NCI-H128 (cell line): ENCODE results near the gene CCL4.
"Not testable (repeated sequence)": the region's sequence is repeated elsewhere in the genome, so short reads cannot be mapped to it uniquely, and the experiment has no call there.

Experiments used
- DNase-seq: peaks from one replicate; lab custom pipeline; 2025; ENCODE audit not compliant: unreplicated experiment; lab: John Stamatoyannopoulos, UW

CCL4 gene

DNA sequence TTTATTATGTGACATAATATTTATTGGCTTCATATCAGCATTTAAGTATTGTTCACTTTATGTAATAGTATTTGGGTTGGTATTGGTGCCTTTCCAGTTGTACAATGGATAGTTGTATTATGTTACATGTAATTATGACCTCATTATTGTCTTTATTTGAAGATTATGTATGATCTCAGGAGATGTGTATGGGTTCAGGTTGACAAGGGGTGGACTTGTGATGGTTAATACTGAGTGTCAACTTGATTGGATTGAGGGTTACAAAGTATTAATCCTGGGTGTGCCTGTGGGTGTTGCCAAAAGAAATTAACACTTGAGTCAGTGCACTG is 12.0 kb downstream of the CCL4 start:
- not testable (repeated sequence) for DNase-seq

GRCh38 chr17:36117505-36118382 is 14.1 kb downstream of the CCL4 start:
- no peak for DNase-seq

DNA sequence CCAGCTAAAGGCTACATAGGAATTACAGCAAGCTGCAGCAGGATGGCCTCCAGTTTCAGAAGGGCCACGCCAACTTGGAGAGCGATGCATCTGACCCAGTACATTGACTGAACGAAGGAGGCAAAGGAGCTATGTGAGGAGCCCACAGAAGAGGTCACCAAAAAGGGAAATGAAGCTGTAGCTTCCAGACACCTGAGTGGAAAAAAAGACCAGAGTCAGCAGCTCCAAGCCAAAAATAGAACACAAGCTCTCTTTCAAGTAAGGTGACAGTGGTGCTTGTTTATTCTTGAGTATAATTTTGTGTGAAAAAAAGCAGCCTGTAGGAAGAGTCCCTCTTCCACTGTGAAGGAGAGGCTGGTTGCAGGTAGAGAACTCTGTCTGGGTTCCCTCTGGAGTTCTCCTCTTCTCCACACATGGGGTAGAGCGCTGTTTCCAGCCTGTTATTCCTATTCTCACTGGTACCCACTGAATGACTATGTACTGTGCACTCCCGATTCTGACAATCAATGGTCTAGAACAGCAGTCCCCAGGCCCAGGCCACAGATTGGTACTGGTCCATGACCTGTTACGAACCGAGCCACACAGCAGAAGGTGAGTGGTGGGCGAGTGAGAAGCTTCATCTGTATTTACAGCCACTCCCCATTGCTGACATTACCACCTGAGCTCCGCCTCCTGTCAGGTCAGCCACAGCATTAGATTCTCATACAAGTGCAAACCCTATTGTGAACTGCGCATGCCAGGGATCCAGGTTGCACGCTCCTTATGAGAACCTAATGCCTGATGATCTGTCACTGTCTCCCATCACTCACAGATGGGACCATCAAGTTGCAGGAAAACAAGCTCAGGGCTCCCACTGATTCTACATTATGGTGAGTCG is 15.1 kb downstream of the CCL4 start:
- DNase-seq, result no peak

GRCh38 chr17:36120221-36120620 is 16.6 kb downstream of the CCL4 start:
- DNase-seq, result no peak

DNA sequence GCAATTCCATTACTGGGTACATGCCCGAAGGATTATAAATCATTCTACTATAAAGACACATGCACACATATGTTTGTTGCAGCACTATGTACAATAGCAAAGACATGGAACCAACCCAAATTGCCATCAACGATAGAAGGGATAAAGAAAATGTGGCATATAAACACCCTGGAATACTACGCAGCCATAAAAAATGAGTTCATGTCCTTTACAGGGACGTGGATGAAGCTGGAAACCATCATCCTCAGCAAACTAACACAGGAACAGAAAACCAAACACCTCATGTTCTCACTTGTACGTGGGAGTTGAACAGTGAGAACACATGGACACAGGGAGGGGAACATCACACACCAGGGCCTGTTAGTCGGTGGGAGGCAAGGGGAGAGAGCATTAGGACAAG is 17.5 kb downstream of the CCL4 start:
- DNase-seq, result not testable (repeated sequence)

GRCh38 chr17:36123431-36123830 is 19.8 kb downstream of the CCL4 start:
- no peak for DNase-seq

- DNase-seq, result no peak
Measured at GRCh38 chr17:36124879-36125824, 21.5 kb downstream of the CCL4 start.

GRCh38 chr17:36127199-36127893 is 23.7 kb downstream of the CCL4 start:
- DNase-seq, result no peak

GRCh38 chr17:36127911-36128310 is 24.3 kb downstream of the CCL4 start:
- DNase-seq, result no peak

- no peak for DNase-seq
Measured at GRCh38 chr17:36128411-36128978, 24.9 kb downstream of the CCL4 start.

GRCh38 chr17:36129616-36130015 is 26.0 kb downstream of the CCL4 start:
- no peak for DNase-seq

DNA sequence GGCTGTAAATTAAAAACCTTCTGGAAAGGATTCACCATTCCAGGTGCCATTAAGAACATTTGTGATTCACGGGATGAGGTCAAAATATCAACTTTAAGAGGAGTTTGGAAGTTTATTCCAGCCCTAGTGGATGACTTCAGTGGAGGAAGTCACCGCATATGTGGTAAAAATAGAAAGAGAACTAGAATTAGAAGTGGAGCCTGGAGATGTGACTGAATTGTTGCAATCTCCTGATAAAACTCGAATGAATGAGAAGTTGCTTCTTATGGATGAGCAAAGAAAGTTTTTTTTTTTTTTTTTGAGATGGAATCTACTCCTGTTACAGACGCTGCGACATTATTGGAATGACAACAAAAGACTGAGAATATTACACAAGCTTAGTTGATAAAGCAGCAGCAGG is 26.7 kb downstream of the CCL4 start:
- no peak for DNase-seq

GRCh38 chr17:36131421-36131820 is 27.8 kb downstream of the CCL4 start:
- no peak for DNase-seq

DNA sequence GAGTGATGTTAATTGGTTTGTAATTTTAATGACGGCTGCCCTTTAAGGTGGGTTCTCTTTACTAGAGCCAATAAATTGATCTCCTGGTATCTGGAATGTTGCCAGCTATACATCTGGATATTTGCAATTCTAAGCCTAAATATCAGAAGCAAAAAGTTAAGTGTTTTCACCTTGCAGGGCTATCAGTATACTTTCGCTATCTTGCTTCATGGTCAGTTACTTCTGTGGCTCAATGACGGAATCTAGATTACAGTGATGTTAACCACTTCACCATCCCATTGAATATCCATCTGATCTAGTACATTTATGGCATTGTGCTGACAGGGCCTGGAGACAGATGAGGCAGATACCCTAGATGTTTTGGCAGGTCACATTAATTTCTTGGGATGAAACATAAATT is 28.3 kb downstream of the CCL4 start:
- no peak for DNase-seq

DNA sequence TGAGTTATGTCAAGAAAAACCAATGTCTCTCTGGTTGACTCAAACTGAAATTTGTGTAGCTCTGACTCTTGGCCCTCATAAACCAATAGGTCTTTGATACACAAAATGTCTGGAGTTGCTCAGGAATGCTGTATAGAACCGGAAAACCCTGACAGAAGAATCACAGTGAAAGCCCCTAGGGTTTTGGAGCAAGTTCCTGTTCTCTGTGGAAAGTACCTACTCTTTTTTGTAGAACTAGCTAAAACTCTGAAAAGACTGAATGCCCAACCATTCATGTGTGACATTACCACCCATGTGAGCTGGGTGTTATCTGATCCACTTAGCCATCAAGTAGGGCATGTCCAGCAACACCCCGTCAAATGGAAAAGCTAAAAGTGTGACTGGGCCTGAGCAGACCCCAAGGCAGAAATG is 28.8 kb downstream of the CCL4 start:
- DNase-seq, result no peak

DNA sequence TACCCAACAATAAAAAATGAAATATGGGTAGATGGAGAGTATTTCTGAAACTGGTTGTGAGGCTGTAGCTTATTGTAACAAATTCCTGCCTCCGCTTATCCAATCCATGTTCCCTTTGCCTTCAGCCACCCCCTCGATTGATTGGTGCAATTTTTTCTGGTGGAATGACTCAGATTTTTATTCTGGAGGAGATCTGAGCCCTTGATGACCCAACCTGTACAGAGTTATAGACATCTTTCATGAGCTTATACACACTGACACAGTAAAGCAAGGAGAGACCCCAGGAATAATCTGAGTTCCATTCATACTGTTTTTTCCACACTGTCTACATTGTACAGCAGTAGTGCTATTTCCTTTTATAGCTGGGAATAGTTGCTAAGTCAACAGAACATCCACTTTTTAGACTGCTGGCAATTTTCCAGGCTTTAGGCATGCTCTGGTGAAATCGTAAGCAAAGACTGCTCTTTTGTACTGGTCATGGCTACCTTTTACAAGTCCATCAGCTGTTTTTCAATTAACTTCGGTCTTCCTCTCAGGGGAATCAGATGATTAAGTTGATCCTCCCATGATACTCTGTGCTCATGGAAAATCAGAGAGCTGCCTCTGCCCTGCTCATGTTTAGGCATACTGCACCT is 30.1 kb downstream of the CCL4 start:
- DNase-seq, result no peak

DNA sequence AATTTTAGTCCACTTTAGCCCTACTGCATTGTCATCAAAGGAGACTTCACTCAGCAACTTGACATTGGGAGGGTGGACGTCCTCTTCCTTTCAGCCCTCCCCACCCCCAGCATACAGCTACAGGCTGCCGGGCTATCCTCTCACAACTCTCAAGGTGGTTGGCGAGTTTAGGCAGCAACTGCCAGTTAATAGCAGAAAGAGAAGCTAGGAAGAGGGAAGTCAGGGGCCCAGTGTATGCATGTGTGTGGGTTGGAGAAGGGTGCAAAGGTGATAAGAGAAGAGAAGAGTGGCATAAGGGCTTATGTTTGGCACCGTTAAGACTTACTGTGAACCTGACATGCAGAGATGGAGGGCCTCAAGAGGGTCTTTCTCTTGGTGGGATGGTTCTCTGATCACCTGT is 31.8 kb downstream of the CCL4 start:
- no peak for DNase-seq

GRCh38 chr17:36136036-36136435 is 32.4 kb downstream of the CCL4 start:
- DNase-seq, result no peak

- no peak for DNase-seq
Measured at GRCh38 chr17:36136439-36136838, 32.8 kb downstream of the CCL4 start.

DNA sequence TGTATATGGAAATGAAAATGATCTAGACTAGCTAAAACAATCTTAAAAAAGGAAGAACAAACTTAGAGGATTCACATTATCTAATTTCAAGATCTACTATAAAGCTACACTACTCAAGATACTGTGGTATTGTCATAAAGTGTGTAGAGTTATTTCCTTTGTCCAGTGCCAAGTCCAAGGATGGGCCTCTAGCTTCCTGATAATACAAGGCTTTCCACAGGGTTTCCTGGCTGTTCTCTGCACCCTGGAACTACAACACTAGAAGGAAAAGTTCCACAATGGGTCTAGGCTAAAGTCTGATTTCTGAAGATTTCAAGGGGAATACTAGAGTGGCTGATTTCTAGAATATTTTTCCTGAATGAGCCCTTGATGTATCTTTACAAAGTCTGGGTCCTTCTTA is 38.6 kb downstream of the CCL4 start:
- DNase-seq, result no peak
